Mucosa of gallbladder (tissue), 1 donor: ENCODE data around the gene LIMCH1. TPM values are rescaled to one million over a fixed set of nuclear protein-coding genes. Genes with fewer than 3 reads are reported as not detected.
"Not testable (repeated sequence)": the region's sequence is repeated elsewhere in the genome, so short reads cannot be mapped to it uniquely, and the experiment has no call there.

Experiments used
- DNase-seq: peaks from one replicate; pipeline ENCODE4 v3.0.0-alpha.2; 2020; ENCODE audit warnings: low spot score
- total RNA-seq: library from RNA; stranded (reverse); gene quantifications from one replicate; pipeline ENCODE4 v1.2.1, GENCODE V29; 2021
- donor health status: DM: no; HTN: no; CAD: no.

LIMCH1 gene
- total RNA-seq, 1 donor from 2014 or later = 90.3 TPM

GRCh38 chr4:41610474-41610873 is 72.5 kb downstream of the LIMCH1 start:
- DNase-seq = no peak

DNA sequence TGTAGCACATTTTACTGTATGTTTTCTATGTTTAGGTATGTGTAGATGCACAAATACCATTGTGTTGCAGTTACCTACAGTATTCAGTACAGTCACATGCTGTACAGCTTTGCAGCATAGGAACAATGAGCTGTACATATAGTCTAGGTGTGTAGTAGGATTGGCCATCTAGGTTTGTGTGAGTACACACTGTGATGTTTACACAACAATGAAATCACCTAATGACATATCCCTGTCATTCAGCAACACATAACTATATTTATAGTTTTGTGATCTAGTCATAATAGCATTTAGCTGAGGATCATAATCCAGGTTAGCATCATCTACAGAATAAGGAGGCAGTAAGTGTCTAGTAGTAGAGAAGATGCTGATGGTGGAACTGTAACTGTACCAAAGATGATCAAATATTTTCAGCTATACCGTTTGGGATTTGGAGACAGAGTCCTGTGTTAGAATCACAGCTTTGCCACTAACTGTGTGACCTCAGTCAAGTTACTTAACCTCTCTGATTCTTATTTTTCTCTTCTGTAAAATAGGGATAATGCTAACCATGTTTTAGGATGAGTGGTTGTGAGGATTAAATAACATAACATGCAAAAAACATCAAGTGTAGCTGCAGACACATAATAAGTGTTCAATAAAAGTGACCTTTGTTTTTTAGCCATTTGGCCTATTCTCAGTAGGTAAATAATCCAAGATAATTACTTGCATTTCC is 73.3 kb downstream of the LIMCH1 start:
- no peak for DNase-seq

DNA sequence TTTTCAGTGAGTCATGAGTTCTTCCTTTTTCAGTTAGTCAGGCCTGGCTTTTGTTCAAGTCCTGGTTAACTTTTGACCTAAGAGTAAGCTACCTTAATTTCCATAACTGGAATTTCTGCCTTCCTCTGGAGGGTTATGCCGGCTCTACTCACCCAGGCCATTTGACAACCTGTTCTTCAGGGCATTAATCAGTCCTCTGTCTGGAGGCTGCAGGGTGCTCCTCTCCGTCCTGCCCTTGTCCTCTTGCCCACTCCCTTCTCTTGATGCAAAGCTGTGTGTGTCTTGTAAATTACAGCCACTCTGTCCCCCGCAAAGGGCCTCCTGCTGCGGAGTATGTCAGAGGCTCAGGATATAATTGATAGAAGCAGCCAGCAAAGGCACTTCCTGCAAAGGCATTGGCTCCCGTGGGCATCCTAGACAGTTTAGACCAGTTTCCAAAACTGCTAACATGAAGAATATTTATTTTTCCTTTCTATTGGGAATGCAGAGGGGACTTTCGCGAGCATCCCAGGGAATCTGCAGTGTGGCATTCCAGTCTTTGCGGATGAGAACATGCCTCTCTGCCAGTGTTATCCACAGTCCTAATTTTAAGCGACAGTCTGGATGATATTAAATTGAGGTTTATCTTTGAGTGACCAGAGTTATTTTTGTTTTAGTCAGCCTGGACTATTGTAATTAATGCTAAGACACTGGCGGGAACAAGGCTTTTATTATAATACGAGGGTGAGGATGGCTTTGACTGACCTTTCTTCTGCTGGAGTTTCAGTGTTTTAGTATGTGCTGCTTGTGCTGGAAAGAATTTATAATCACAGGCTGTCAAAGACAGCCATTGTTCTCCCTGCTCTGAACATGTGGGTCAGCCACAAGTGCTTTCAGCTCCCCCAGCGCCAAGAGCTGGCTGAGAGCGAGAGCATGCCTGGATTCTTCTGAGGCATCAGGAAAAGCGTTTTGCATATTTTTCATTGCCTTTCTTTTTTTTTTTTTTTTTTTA is 74.2 kb downstream of the LIMCH1 start:
- peak; percentile 70 for DNase-seq

DNA sequence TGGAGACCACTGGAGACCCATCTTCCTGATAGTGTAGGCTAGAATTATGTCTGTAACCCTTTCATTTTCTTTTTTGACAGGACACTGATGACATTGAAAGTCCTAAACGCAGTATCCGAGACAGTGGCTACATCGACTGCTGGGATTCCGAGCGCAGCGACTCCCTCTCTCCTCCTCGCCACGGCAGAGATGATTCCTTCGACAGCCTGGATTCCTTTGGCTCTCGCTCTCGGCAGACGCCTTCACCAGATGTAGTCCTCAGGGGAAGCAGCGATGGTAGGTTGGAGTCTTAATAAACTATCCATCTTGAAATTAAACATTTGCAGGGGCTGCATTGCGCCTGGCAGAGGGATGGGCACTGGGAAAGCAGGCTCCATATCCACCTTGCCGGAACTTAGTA is 75.4 kb downstream of the LIMCH1 start:
- no peak for DNase-seq

DNA sequence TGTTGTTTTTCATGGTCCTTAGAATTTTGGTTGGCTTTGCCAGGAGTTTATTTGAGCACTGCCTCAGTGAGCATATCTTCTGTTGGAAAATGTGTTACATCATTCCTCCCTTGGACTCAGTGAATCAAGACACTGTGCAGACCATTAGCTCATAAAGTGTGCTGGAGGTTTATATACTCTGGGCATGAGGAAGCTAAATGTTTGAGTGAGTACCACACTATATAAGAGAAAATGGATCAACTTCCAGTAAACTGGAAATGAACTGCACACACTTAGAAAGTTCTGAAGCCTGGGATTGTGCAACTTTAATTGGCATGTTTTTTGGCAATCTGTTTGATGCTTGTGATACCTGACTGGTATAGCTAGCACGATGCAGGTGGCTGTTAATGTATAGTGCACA is 75.9 kb downstream of the LIMCH1 start:
- DNase-seq = no peak

DNA sequence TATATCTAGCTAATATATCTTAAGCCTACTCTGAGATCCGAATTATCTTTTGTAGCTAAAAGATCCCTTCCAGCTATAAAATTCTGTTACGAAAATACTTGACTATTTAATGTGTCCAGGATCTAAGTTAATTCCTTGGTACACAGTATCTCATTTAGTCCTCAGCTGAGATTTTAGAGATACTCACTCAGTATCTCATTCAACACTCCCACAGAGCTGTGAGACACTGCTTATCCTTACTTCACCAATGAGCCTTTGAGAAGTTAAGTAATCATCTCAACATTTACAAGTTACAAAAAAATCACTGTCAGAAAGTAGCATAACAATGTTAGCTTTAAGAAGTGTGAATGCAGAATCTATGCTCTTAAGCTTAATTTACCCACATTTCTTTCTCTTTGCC is 76.6 kb downstream of the LIMCH1 start:
- no peak for DNase-seq

DNA sequence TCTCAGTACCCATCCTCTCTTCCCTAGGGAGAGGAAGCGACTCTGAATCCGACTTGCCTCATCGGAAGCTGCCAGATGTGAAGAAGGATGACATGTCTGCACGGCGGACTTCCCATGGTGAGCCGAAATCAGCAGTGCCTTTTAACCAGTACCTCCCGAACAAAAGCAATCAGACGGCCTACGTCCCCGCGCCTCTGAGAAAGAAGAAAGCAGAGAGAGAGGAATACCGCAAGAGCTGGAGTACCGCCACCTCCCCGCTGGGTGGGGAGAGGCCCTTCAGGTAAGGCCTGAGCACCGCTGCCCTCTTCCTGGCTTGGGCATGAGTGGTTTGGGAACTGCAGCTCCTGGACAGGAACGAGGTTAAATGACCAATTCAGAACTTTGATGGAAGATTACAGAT is 81.2 kb downstream of the LIMCH1 start:
- DNase-seq = no peak

DNA sequence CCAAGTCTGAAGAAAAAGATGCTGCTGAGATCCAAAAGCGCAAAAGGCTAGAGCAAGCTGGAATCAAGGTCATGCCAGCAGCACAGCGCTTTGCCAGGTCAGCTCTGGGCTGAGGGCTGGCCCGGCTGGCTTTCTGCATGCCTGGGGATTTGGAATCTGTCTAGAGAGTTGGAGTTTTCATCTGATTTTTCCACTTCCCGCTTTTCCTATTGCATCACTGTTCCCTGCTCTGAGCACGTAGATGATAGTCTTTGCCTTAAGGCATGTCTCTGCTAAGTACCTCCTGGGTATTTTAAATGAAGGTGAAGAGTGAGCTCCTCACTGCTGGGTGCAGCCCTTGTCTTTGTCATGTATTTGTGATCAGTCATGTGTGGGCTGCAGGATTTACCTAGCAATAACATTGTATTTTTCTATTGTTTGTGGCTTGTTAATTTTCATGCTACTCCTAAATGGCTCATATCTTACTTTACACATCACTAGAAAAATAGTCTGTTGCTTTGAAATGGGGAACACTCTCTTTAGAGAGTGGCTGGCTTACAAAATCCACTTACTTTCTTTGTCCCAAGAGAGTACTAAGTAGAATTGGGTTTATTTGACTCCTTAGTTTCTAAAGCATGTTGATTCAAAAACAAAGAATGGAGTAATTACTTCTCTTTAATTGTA is 82.8 kb downstream of the LIMCH1 start:
- no peak for DNase-seq

DNA sequence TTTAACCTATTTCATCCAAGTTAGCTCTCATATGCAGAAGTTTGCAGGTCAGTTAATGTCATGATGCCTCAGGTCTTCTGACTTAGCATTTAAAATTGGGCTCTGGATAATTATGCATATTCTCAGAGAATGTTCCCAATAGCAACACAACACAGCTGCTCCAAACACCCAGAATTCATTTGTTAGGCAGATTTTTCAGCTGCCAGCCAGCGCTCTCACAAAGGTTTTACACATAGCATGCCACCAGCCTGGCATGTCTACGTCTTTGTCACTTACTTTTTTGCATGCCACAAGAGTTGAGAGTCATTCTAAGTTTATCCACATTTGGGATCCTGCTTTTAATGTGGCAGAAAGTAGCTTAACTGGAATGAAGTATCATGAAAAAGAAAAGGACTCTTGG is 84.8 kb downstream of the LIMCH1 start:
- no peak for DNase-seq

DNA sequence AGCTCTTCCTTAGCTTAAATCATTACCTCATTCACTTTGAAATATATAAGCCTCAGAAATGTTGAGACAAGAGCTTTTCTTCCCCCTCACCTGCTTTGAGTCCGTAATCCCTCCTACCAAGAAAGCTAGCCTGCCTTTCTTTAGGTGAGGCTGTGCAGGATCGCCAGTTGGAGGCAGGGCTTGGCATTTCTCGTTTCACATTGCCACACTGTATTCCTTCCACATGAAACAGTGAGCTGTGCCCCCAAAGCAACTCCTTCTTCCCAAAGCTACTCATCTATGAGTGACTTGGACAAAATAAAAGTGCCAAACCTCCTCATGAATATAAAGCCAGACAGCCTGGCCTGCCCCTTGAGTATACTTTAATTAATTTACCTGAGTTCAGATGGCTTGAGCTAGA is 86.8 kb downstream of the LIMCH1 start:
- DNase-seq = no peak

- no peak for DNase-seq
These were observed 87.6 kb downstream of the LIMCH1 start for GRCh38 chr4:41625531-41625930.

- DNase-seq = no peak
These were observed 91.0 kb downstream of the LIMCH1 start for GRCh38 chr4:41628936-41629335.

GRCh38 chr4:41631523-41631922 is 93.6 kb downstream of the LIMCH1 start:
- DNase-seq = no peak

DNA sequence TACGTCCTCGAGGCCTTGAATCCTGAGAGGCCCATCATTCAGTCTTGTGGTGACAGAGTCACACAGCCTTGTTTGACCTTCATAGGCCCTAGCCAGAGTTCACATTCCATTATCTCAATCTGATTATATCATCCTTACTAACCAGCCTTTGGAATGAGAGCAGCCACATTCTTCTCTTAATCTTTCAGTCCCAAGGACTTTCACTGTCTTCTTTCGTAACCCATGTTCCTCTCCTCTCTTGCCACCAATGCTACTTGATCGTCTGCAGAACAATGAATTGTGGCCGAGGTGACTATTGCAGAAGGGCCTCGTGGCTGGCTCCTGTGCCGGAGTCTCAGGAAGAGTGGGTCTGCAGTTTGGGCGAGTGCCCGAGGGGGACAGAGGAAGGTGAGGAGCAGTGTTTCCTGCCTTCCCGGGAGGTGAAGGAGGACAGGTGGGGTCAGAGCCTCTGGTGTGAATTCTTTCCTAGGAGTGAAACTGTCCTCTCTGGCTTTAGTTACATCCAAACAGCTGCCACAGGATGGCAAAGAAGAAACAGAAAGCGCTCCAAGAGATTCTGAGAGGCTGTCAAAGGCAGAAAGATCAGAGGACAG is 94.6 kb downstream of the LIMCH1 start:
- DNase-seq = no peak

GRCh38 chr4:41633321-41633720 is 95.4 kb downstream of the LIMCH1 start:
- no peak for DNase-seq

DNA sequence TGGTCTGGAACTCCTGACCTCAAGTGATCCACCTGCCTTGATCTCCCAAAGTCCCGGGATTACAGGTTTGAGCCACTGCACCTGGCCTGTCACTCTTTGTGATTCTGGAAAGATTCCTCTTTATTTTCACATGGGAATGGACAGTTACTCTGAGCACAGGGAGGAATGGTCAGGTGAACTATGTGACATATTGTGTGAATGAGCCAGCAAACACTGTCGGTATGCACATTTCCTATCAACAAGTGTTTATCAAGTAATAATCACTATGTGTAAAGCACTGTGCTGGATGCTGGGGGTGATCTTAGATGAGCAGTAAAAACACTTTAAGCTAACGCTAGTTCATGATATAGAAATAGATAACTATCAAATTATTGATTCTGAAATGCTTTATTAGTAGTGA is 97.5 kb downstream of the LIMCH1 start:
- DNase-seq = no peak

- no peak for DNase-seq
These were observed 100.2 kb downstream of the LIMCH1 start for GRCh38 chr4:41638203-41638602.

- no peak for DNase-seq
These were observed 100.9 kb downstream of the LIMCH1 start for GRCh38 chr4:41638866-41639265.

- no peak for DNase-seq
These were observed 101.3 kb downstream of the LIMCH1 start for GRCh38 chr4:41639291-41639690.

- DNase-seq = no peak
These were observed 102.9 kb downstream of the LIMCH1 start for GRCh38 chr4:41640906-41641305.

GRCh38 chr4:41642746-41643145 is 104.8 kb downstream of the LIMCH1 start:
- DNase-seq = not testable (repeated sequence)

DNA sequence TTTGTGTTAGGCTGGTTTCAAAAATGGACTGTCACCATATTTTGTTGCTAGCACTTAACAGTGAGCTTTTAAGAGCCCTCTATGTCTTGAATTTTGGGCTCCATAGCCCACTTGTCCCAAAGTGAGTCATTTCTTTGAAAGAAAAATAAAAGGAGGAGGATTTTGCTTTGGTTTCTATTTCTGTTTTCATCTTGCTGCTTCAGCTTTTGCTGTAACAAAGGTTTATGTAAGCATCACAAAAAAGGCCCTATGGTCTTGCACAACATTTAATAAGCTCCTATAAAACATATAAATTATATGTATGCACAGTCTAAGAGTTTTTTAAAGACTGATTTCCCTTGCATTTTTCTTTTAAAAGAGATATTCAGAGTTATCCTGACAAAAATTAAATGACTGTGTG is 105.4 kb downstream of the LIMCH1 start:
- DNase-seq = no peak
